GM23338 (cell line): Measurements from ENCODE around the gene GPR153. TPM values are rescaled to one million over a fixed set of nuclear protein-coding genes. Genes with fewer than 3 reads are reported as not detected.

Experiments
- ATAC-seq: fragments of 200-7000 bp; cut with Tn5 transposase; 3 replicates; pipeline ENCODE4 v1.9.1; 2020
- DNase-seq: peaks from one replicate; pipeline ENCODE4 v3.0.0-alpha.2; 2015; ENCODE audit warnings: low spot score
- H2AFZ ChIP-seq: fragments of 200-600 bp; sonication (generic); 2 replicates; pipeline ENCODE4 v1.8.0; 2016; ENCODE audit warnings: antibody characterized with exemption, mild to moderate bottlenecking, moderate library complexity
- H3F3A ChIP-seq: fragments of 200-600 bp; sonication (generic); replicated peaks from 2 replicates; pipeline ENCODE4 v1.8.0; 2017; ENCODE audit warnings: antibody characterized with exemption, mixed run types, low read depth
- H3K27ac ChIP-seq: fragments of 200-600 bp; sonication (generic); 2 replicates; pipeline ENCODE4 v1.6.1; 2016; ENCODE audit warnings: low read depth
- H3K27me3 ChIP-seq: fragments of 200-600 bp; sonication (generic); 2 replicates; pipeline ENCODE4 v1.8.0; 2016; ENCODE audit warnings: mild to moderate bottlenecking, mixed run types, moderate library complexity; ENCODE audit not compliant: insufficient read depth
- H3K36me3 ChIP-seq: fragments of 200-600 bp; sonication (generic); 2 replicates; pipeline ENCODE4 v1.8.0; 2016; ENCODE audit warnings: mild to moderate bottlenecking; ENCODE audit not compliant: insufficient read depth
- H3K4me1 ChIP-seq: fragments of 200-600 bp; sonication (generic); 2 replicates; pipeline ENCODE4 v1.8.0; 2016; ENCODE audit warnings: mild to moderate bottlenecking, moderate library complexity; ENCODE audit not compliant: insufficient read depth
- H3K4me2 ChIP-seq: fragments of 200-600 bp; sonication (generic); 2 replicates; pipeline ENCODE4 v1.7.1; 2017; ENCODE audit warnings: mixed run types
- H3K4me3 ChIP-seq: fragments of 200-600 bp; sonication (generic); 2 replicates; pipeline ENCODE4 v1.6.1; 2016; ENCODE audit warnings: mixed run types
- H3K79me2 ChIP-seq: fragments of 200-600 bp; sonication (generic); replicated peaks from 2 replicates; pipeline ENCODE4 v1.8.0; 2017; ENCODE audit warnings: mild to moderate bottlenecking; ENCODE audit not compliant: insufficient read depth
- H3K9me2 ChIP-seq: fragments of 200-600 bp; sonication (generic); 2 replicates; pipeline ENCODE4 v1.8.0; 2017; ENCODE audit not compliant: insufficient read depth
- H4K20me1 ChIP-seq: fragments of 200-600 bp; sonication (generic); replicated peaks from 2 replicates; pipeline ENCODE4 v1.8.0; 2017; ENCODE audit warnings: mild to moderate bottlenecking; ENCODE audit not compliant: insufficient read depth
- H3K27ac Mint-ChIP-seq: 2 replicates; pipeline ENCODE4 v1.8.0; 2020; ENCODE audit warnings: inconsistent platforms, mild to moderate bottlenecking, moderate library complexity, mixed read lengths
- H3K27me3 Mint-ChIP-seq: 3 replicates; pipeline ENCODE4 v1.8.0; 2022; ENCODE audit warnings: low read depth, mild to moderate bottlenecking, moderate library complexity, mixed read lengths, inconsistent platforms; ENCODE audit not compliant: insufficient read depth, poor library complexity
- H3K36me3 Mint-ChIP-seq: 3 replicates; pipeline ENCODE4 v1.8.0; 2021; ENCODE audit warnings: low read depth, mild to moderate bottlenecking, inconsistent platforms, moderate library complexity, mixed read lengths
- H3K4me1 Mint-ChIP-seq: 3 replicates; pipeline ENCODE4 v1.8.0; 2020; ENCODE audit warnings: mild to moderate bottlenecking, inconsistent platforms, mixed read lengths
- H3K4me3 Mint-ChIP-seq: 3 replicates; pipeline ENCODE4 v1.8.0; 2021; ENCODE audit warnings: moderate library complexity, mild to moderate bottlenecking, inconsistent platforms, mixed read lengths
- H3K9me3 Mint-ChIP-seq: 3 replicates; pipeline ENCODE4 v1.8.0; 2020; ENCODE audit warnings: moderate library complexity, mild to moderate bottlenecking, inconsistent platforms, mixed read lengths
- CREB1 ChIP-seq: fragments of 250-450 bp; sonication (Bioruptor Pico); IDR thresholded peaks from 2 replicates; pipeline ENCODE4 v1.5.0; 2020; ENCODE audit warnings: low read depth, mild to moderate bottlenecking, moderate library complexity
- CTCF ChIP-seq, 2 experiments: fragments of 200-600 bp in 1 of 2; sonication (generic) in 1 of 2; conservative IDR thresholded peaks; 2 replicates each; pipeline versions ENCODE4 v1.5.1 to v1.6.1; 2016 to 2017; ENCODE audit warnings: antibody characterized with exemption in 2 of 2, low read depth in 2 of 2, mild to moderate bottlenecking in 2 of 2, moderate library complexity in 1 of 2
- ETS1 ChIP-seq: IDR thresholded peaks from 2 replicates; pipeline ENCODE4 v1.6.1; 2016; ENCODE audit warnings: antibody characterized with exemption
- EZH2 ChIP-seq: fragments of 200-600 bp; sonication (generic); IDR thresholded peaks from one replicate; pipeline ENCODE4 v1.8.0; 2017; ENCODE audit warnings: antibody characterized with exemption, mild to moderate bottlenecking, low read depth; ENCODE audit not compliant: unreplicated experiment
- EZH2phosphoT487 ChIP-seq: fragments of 200-600 bp; sonication (generic); IDR thresholded peaks from one replicate; pipeline ENCODE4 v1.8.1; 2018; ENCODE audit warnings: antibody characterized with exemption; ENCODE audit not compliant: unreplicated experiment
- JUNB ChIP-seq: IDR thresholded peaks from one replicate; pipeline ENCODE4 v1.6.1; 2016; ENCODE audit warnings: antibody characterized with exemption; ENCODE audit not compliant: unreplicated experiment
- NANOG ChIP-seq: IDR thresholded peaks from 2 replicates; pipeline ENCODE4 v1.6.1; 2016; ENCODE audit warnings: antibody characterized with exemption, borderline replicate concordance
- POLR2AphosphoS5 ChIP-seq: IDR thresholded peaks from 2 replicates; pipeline ENCODE4 v1.6.1; 2016; ENCODE audit warnings: antibody characterized with exemption, low read depth
- REST ChIP-seq: IDR thresholded peaks from one replicate; pipeline ENCODE4 v1.6.1; 2018; ENCODE audit warnings: antibody characterized with exemption; ENCODE audit not compliant: unreplicated experiment
- STAT1 ChIP-seq: IDR thresholded peaks from one replicate; pipeline ENCODE4 v1.6.1; 2016; ENCODE audit warnings: antibody characterized with exemption; ENCODE audit not compliant: unreplicated experiment
- ZNF114 ChIP-seq: fragments of 250-450 bp; sonication (Bioruptor Pico); IDR thresholded peaks from 2 replicates; pipeline ENCODE4 v1.5.0; 2020; ENCODE audit warnings: mild to moderate bottlenecking, moderate library complexity
- ZNF331 ChIP-seq: fragments of 250-450 bp; sonication (Bioruptor Pico); IDR thresholded peaks from 2 replicates; pipeline ENCODE4 v1.5.0; 2020; ENCODE audit warnings: low read depth, mild to moderate bottlenecking, moderate library complexity
- ZNF462 ChIP-seq: fragments of 250-450 bp; sonication (Bioruptor Pico); IDR thresholded peaks from 2 replicates; pipeline ENCODE4 v1.5.0; 2020; ENCODE audit warnings: mild to moderate bottlenecking, moderate library complexity
- polyA plus RNA-seq: library from polyadenylated mRNA; unstranded; fragments of >200 nt; fragmentation: Nextera tagmentation; extraction: Ambion mirVana; gene quantifications from 2 replicates; pipeline ENCODE4 v1.2.1, GENCODE V29; 2016
- total RNA-seq: library from RNA; depleted of rRNA; stranded (reverse); fragments of >200 nt; shearing (Covaris generic); gene quantifications from 2 replicates; pipeline ENCODE4 v1.2.3, GENCODE V29; 2014

Gene GPR153
- total and polyA plus RNA-seq, 2 experiments from 2014 or later, result 1.3 to 9.0 TPM

- H3K9me3 Mint-ChIP-seq, result no peaks in the 10 kb centered on the region
- H3K4me1 Mint-ChIP-seq, result no peaks in the 10 kb centered on the region
Measured at GRCh38 chr1:6298940-6299465, 38.1 kb upstream of the GPR153 start.

More at GRCh38 chr1:6298940-6299465, 38.1 kb upstream of the GPR153 start:
- no peak overlapping the region for H2AFZ ChIP-seq
- H3K79me2 ChIP-seq, result no peaks in the 10 kb centered on the region
- H3K4me3 ChIP-seq, result no peak overlapping the region
- H3K4me2 ChIP-seq, result no peak overlapping the region
- H3K27me3 Mint-ChIP-seq, result peaks cover 9% of the 10 kb centered on the region
- H3K9me2 ChIP-seq, result no peaks in the 10 kb centered on the region
- no peaks in the 10 kb centered on the region for H3K27me3 ChIP-seq
- DNase-seq (no peak), ATAC-seq (no peak)
- H3K36me3 ChIP-seq, result no peaks in the 10 kb centered on the region; the same call in 1 of the 2 replicates
- peaks cover 21% of the 10 kb centered on the region for H3K36me3 Mint-ChIP-seq
- no peak overlapping the region for H3K27ac Mint-ChIP-seq
- TF ChIP-seq POLR2AphosphoS5, result no peak
- no peak for TF ChIP-seq ZNF331 (CRISPR knock-in tag)
- TF ChIP-seq REST, result no peak
- TF ChIP-seq ZNF462, result no peak
- no peak for TF ChIP-seq EZH2phosphoT487
- no peak for TF ChIP-seq CREB1 (CRISPR knock-in tag)
- no peak for TF ChIP-seq EZH2
- TF ChIP-seq JUNB, result no peak
- no peak for TF ChIP-seq STAT1
- TF ChIP-seq ZNF114 (CRISPR knock-in tag), result no peak
- TF ChIP-seq ETS1, result no peak
- no peak for TF ChIP-seq CTCF (conservative IDR thresholded peaks at IDR 0.05; ENCODE audit: low read depth in 2 of 2)
- TF ChIP-seq NANOG, result no peak
- 0 out of 2 replicates have a peak, but pooled peaks cover 2% of the 10 kb centered on the region for H3F3A ChIP-seq
- peaks cover 4% of the 10 kb centered on the region for H4K20me1 ChIP-seq
- no peaks in the 10 kb centered on the region for H3K4me1 ChIP-seq
- H3K27ac ChIP-seq, result no peak overlapping the region
- no peak overlapping the region; the same call in 2 of the 3 replicates for H3K4me3 Mint-ChIP-seq
